ENCODE measurements around the gene GREB1L.

DNA sequence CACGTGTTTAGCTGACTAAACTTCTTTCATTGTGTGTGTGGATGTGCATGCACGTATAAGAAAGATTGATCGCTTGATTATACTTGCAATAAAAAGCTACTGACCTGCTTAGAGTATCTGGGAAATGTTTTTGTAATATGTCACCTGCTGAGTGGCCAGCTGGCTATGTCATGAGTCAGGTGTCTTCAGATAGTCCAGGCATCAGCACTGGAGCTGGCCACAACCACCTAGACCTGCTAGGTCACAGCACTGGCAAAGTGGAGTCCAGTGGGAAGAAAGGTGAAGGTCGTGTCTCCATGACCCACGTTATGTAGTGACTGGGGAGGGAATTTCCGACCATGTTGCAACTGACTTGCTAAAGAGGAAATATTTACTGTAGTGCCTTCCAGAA lies 211.5 kb downstream of the GREB1L start:
- TF ChIP-seq POLR2A (IDR thresholded peaks at IDR 0.05; ENCODE audit: low read length) (no peak), GATA1 (IDR thresholded peaks at IDR 0.05; ENCODE audit: low read depth, low read length) (no peak)

Data from erythroblast (primary cell).